Activated CD8-positive, alpha-beta T cell treated with anti-CD3 and anti-CD28 coated beads, Interleukin-2, amount 10 ng/mL, durations not matched to agents 7 days and 5 days (primary cell): ENCODE results near the gene GCAT. TPM values are rescaled to one million over a fixed set of nuclear protein-coding genes. Genes with fewer than 3 reads are reported as not detected.
A peak's percentile ranks its signal among the peaks of the same experiment; 100 is the strongest.

Experiments used
- ATAC-seq: fragments of 150-1000 bp; cut with Tn5 transposase; one replicate; pipeline ENCODE4 v1.10.0; 2021; ENCODE audit warnings: moderate library complexity
- CTCF ChIA-PET: fragments of 350-600 bp; sonication (Branson Sonifier 250); formaldehyde crosslinking; loops from one replicate; lab custom pipeline; 2021; ENCODE audit warnings: antibody characterized with exemption; lab: Charles Lee
- POLR2A ChIA-PET: fragments of 350-600 bp; sonication (Branson Sonifier 250); formaldehyde crosslinking; loops from one replicate; lab custom pipeline; 2021; ENCODE audit warnings: antibody characterized with exemption; lab: Charles Lee
- DNase-seq: peaks from one replicate; pipeline ENCODE4 v3.0.0-alpha.2; 2020
- H3K27ac Mint-ChIP-seq: one replicate; pipeline ENCODE4 v1.8.0; 2021; ENCODE audit warnings: mild to moderate bottlenecking, mixed read lengths
- H3K27me3 Mint-ChIP-seq: one replicate; pipeline ENCODE4 v1.8.0; 2021; ENCODE audit warnings: low read depth, mixed read lengths
- H3K36me3 Mint-ChIP-seq: one replicate; pipeline ENCODE4 v1.8.0; 2021; ENCODE audit warnings: low read depth, mixed read lengths
- H3K4me1 Mint-ChIP-seq: one replicate; pipeline ENCODE4 v1.8.0; 2021; ENCODE audit warnings: low read depth, mixed read lengths
- H3K4me3 Mint-ChIP-seq: one replicate; pipeline ENCODE4 v1.8.0; 2021; ENCODE audit warnings: mild to moderate bottlenecking, mixed read lengths
- H3K9me3 Mint-ChIP-seq: one replicate; pipeline ENCODE4 v1.8.0; 2022; ENCODE audit warnings: mixed read lengths; ENCODE audit not compliant: insufficient read depth
- total RNA-seq, 2 experiments: library from RNA; stranded (reverse); gene quantifications; one replicate each; pipeline ENCODE4 v1.2.3, GENCODE V29; 2021

Gene GCAT
- total RNA-seq, 2 experiments from 2014 or later, result 14.3 to 18.3 TPM

- POLR2A ChIA-PET, result no interaction called here
- no peak overlapping the region for H3K4me3 Mint-ChIP-seq
- H3K9me3 Mint-ChIP-seq, result no peaks in the 10 kb centered on the region
- ATAC-seq, result no peak
- no peak for DNase-seq
- peaks cover 15% of the 10 kb centered on the region for H3K36me3 Mint-ChIP-seq
- peaks cover 9% of the 10 kb centered on the region for H3K27me3 Mint-ChIP-seq
- H3K4me1 Mint-ChIP-seq, result peaks cover 9% of the 10 kb centered on the region
- CTCF ChIA-PET, result interaction anchor here (1.2 to 1.4 kb wide), 2 partner anchors 9 to 36 kb away, joined by 3 to 5 read pairs; no protein-coding TSS in a partner anchor
- H3K27ac Mint-ChIP-seq, result no peak overlapping the region
Measured at GRCh38 chr22:37827056-37827455, 19.3 kb downstream of the GCAT start.

GRCh38 chr22:37830093-37830842 is 22.5 kb downstream of the GCAT start:
- CTCF ChIA-PET, result interaction anchor here (1.0 to 1.5 kb wide), 2 partner anchors 12 to 104 kb away, joined by 3 read pairs; no protein-coding TSS in a partner anchor
- no peaks in the 10 kb centered on the region for H3K27me3 Mint-ChIP-seq
- H3K9me3 Mint-ChIP-seq, result no peaks in the 10 kb centered on the region
- H3K4me3 Mint-ChIP-seq, result no peak overlapping the region
- ATAC-seq, result no peak
- peaks cover 2% of the 10 kb centered on the region for H3K4me1 Mint-ChIP-seq
- peaks cover 24% of the 10 kb centered on the region for H3K36me3 Mint-ChIP-seq
- no peak for DNase-seq
- peak overlapping the region; percentile 1 for H3K27ac Mint-ChIP-seq
- POLR2A ChIA-PET, result interaction anchor here (1.3 kb wide), 1 partner anchor 12 kb away, joined by 4 read pairs; no protein-coding TSS in a partner anchor

- Mint-ChIP-seq H3K9me3 (no peaks in the 10 kb centered on the region), H3K4me3 (no peak overlapping the region), H3K36me3 (peaks cover 26% of the 10 kb centered on the region), H3K4me1 (no peaks in the 10 kb centered on the region), H3K27ac (no peak overlapping the region), H3K27me3 (no peaks in the 10 kb centered on the region)
- CTCF ChIA-PET, result no interaction called here
- DNase-seq (no peak), ATAC-seq (no peak)
- POLR2A ChIA-PET, result interaction anchor here (1.3 kb wide), 1 partner anchor 11 kb away, joined by 4 read pairs; no protein-coding TSS in a partner anchor
Measured at GRCh38 chr22:37831472-37831871, 23.7 kb downstream of the GCAT start.

- H3K36me3 Mint-ChIP-seq, result peaks cover 29% of the 10 kb centered on the region
Measured at GRCh38 chr22:37832022-37832857, 24.5 kb downstream of the GCAT start.

GRCh38 chr22:37842015-37842793 is 34.5 kb downstream of the GCAT start:
- peaks cover 2% of the 10 kb centered on the region for H3K9me3 Mint-ChIP-seq
- H3K36me3 Mint-ChIP-seq, result peaks cover 33% of the 10 kb centered on the region
- ATAC-seq (no peak), DNase-seq (no peak)
- CTCF ChIA-PET, result interaction anchor here (1.1 to 4.1 kb wide), 2 partner anchors 21 to 24 kb away, joined by 3 to 29 read pairs; no protein-coding TSS in a partner anchor
- H3K4me1 Mint-ChIP-seq, result peaks cover 20% of the 10 kb centered on the region
- no peaks in the 10 kb centered on the region for H3K27me3 Mint-ChIP-seq
- POLR2A ChIA-PET, result interaction anchor here (1.4 kb wide), 1 partner anchor 12 kb away, joined by 4 read pairs; no protein-coding TSS in a partner anchor
- H3K27ac Mint-ChIP-seq, result no peak overlapping the region
- peak overlapping the region; percentile 84 for H3K4me3 Mint-ChIP-seq

More at GRCh38 chr22:37832022-37832857, 24.5 kb downstream of the GCAT start:
- Mint-ChIP-seq H3K9me3 (no peaks in the 10 kb centered on the region), H3K4me1 (no peaks in the 10 kb centered on the region), H3K27me3 (no peaks in the 10 kb centered on the region), H3K4me3 (no peak overlapping the region), H3K27ac (no peak overlapping the region)
- ChIA-PET POLR2A (no interaction called here), CTCF (no interaction called here)
- DNase-seq (no peak), ATAC-seq (no peak)

GRCh38 chr22:37843741-37844089 is 36.0 kb downstream of the GCAT start:
- CTCF ChIA-PET, result interaction anchor here (0.6 to 4.1 kb wide), 11 partner anchors 8 to 236 kb away, joined by 3 to 29 read pairs (median 4); partner anchors contain the start of genes GCAT and GGA1
- peak; percentile 62 for DNase-seq

GRCh38 chr22:37844904-37845329 is 37.2 kb downstream of the GCAT start:
- no peak for ATAC-seq
- Mint-ChIP-seq H3K27me3 (no peaks in the 10 kb centered on the region), H3K4me1 (peaks cover 36% of the 10 kb centered on the region), H3K4me3 (peak overlapping the region; percentile 78), H3K36me3 (peaks cover 34% of the 10 kb centered on the region), H3K27ac (peak overlapping the region; percentile 86), H3K9me3 (peaks cover 2% of the 10 kb centered on the region)
- ChIA-PET CTCF (interaction anchor here (0.8 to 4.1 kb wide), 6 partner anchors 10 to 237 kb away, joined by 3 to 29 read pairs (median 5); partner anchors contain the start of gene GGA1), POLR2A (interaction anchor here (0.6 to 1.7 kb wide), 3 partner anchors 37 to 466 kb away, joined by 3 to 7 read pairs (median 5); partner anchors contain the start of gene GCAT)
- DNase-seq, result no peak

More at GRCh38 chr22:37843741-37844089, 36.0 kb downstream of the GCAT start:
- Mint-ChIP-seq H3K27me3 (no peaks in the 10 kb centered on the region), H3K4me1 (peaks cover 31% of the 10 kb centered on the region), H3K9me3 (peaks cover 2% of the 10 kb centered on the region), H3K4me3 (peak overlapping the region; percentile 84), H3K27ac (peak overlapping the region; percentile 87), H3K36me3 (peaks cover 33% of the 10 kb centered on the region)
- POLR2A ChIA-PET, result interaction anchor here (0.6 to 2.0 kb wide), 10 partner anchors 9 to 823 kb away, joined by 3 to 7 read pairs (median 4); partner anchors contain the start of gene GCAT
- peak; percentile 52 for ATAC-seq

- H3K4me3 Mint-ChIP-seq, result no peak overlapping the region
- no peak for ATAC-seq
- H3K27me3 Mint-ChIP-seq, result no peaks in the 10 kb centered on the region
Measured at GRCh38 chr22:37846433-37846832, 38.7 kb downstream of the GCAT start.

GRCh38 chr22:37848587-37849088 is 40.9 kb downstream of the GCAT start:
- DNase-seq (peak; percentile 63), ATAC-seq (no peak)
- Mint-ChIP-seq H3K4me3 (peak overlapping the region; percentile 89), H3K27ac (peak overlapping the region; percentile 96), H3K4me1 (peaks cover 51% of the 10 kb centered on the region), H3K9me3 (peaks cover 2% of the 10 kb centered on the region), H3K36me3 (peaks cover 48% of the 10 kb centered on the region), H3K27me3 (no peaks in the 10 kb centered on the region)
- ChIA-PET CTCF (interaction anchor here (2.3 kb wide), 1 partner anchor 30 kb away, joined by 8 read pairs; no protein-coding TSS in a partner anchor), POLR2A (interaction anchor here (0.6 to 1.7 kb wide), 4 partner anchors 11 to 266 kb away, joined by 3 to 6 read pairs (median 4); partner anchors contain the start of gene GGA1)

More at GRCh38 chr22:37846433-37846832, 38.7 kb downstream of the GCAT start:
- Mint-ChIP-seq H3K36me3 (peaks cover 41% of the 10 kb centered on the region), H3K27ac (no peak overlapping the region), H3K4me1 (peaks cover 48% of the 10 kb centered on the region), H3K9me3 (peaks cover 2% of the 10 kb centered on the region)
- ChIA-PET POLR2A (interaction anchor here (0.8 kb wide), 1 partner anchor 50 kb away, joined by 3 read pairs; no protein-coding TSS in a partner anchor), CTCF (interaction anchor here (1.6 kb wide), 1 partner anchor 17 kb away, joined by 3 read pairs; no protein-coding TSS in a partner anchor)
- no peak for DNase-seq

GRCh38 chr22:37849089-37849751 is 41.5 kb downstream of the GCAT start, which contains the start of gene EIF3L:
Gene EIF3L (plus strand): TSS chr22:37849419. CDS start chr22:37849450, 31 bp downstream.
- Mint-ChIP-seq H3K36me3 (peaks cover 53% of the 10 kb centered on the region), H3K27ac (peak within 1 kb of the TSS; percentile 96), H3K27me3 (no peaks in the 10 kb centered on the region), H3K9me3 (peaks cover 2% of the 10 kb centered on the region), H3K4me3 (peak within 1 kb of the TSS; percentile 89), H3K4me1 (peaks cover 51% of the 10 kb centered on the region)
- peak; percentile 93 for DNase-seq
- ChIA-PET POLR2A (interaction anchor here (0.6 to 1.7 kb wide), 5 partner anchors 11 to 266 kb away, joined by 3 to 6 read pairs (median 5); partner anchors contain the start of gene GGA1), CTCF (interaction anchor here (1.5 to 2.3 kb wide), 2 partner anchors 13 to 31 kb away, joined by 8 to 17 read pairs; no protein-coding TSS in a partner anchor)
- peak; percentile 80 for ATAC-seq
